Measurements from ENCODE around the gene LMLN.

The LMLN gene

DNA sequence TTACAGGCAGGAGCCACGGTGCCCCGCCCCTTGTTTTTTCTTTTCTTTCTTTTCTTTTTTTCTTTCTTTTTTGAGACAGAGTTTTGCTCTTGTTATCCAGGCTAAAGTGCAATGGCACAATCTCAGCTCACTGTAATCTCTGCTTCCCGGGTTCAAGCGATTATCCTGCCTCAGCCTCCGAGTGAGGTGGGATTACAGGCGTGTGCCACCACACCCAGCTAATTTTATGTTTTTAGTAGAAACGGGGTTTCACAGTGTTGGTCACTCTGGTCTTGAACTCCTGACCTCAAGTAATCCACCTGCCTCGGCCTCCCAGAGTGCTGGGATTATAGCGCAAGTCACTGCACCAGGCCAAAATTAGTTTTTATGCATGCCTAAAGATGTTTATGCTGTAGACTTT is 7.6 kb upstream of the LMLN start:
- peak overlapping the region; percentile 19; the same call in 1 of the 2 replicates for H3K27ac ChIP-seq
- TF ChIP-seq ZFX (IDR thresholded peaks at IDR 0.05; ENCODE audit: borderline replicate concordance): no peak
- TF ChIP-seq, protein P1, sequence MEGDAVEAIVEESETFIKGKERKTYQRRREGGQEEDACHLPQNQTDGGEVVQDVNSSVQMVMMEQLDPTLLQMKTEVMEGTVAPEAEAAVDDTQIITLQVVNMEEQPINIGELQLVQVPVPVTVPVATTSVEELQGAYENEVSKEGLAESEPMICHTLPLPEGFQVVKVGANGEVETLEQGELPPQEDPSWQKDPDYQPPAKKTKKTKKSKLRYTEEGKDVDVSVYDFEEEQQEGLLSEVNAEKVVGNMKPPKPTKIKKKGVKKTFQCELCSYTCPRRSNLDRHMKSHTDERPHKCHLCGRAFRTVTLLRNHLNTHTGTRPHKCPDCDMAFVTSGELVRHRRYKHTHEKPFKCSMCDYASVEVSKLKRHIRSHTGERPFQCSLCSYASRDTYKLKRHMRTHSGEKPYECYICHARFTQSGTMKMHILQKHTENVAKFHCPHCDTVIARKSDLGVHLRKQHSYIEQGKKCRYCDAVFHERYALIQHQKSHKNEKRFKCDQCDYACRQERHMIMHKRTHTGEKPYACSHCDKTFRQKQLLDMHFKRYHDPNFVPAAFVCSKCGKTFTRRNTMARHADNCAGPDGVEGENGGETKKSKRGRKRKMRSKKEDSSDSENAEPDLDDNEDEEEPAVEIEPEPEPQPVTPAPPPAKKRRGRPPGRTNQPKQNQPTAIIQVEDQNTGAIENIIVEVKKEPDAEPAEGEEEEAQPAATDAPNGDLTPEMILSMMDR (IDR thresholded peaks at IDR 0.05): no peak

DNA sequence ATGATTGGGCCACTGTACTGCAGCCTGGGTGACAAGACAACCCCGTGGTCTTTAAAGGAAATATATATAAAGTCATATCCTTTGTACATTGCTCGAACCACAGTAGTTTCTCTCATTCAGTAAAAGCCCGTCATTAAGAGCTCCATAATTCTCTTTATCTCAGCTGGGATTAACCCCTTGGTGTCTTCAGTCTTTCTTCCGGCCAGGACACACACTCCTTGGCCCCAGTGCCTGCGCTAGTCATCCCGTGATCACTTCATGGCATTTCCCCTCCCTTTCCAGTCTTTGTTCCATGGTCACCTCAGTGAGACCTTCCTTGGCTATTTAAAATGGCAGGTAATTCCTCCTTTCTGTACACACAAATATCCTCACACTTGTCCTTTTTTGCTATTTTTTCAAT is 6.7 kb upstream of the LMLN start:
- TF ChIP-seq, protein P1 (IDR thresholded peaks at IDR 0.05): no peak
- TF ChIP-seq ZFX (IDR thresholded peaks at IDR 0.05; ENCODE audit: borderline replicate concordance): no peak
- peak overlapping the region; percentile 19; the same call in 1 of the 2 replicates for H3K27ac ChIP-seq

DNA sequence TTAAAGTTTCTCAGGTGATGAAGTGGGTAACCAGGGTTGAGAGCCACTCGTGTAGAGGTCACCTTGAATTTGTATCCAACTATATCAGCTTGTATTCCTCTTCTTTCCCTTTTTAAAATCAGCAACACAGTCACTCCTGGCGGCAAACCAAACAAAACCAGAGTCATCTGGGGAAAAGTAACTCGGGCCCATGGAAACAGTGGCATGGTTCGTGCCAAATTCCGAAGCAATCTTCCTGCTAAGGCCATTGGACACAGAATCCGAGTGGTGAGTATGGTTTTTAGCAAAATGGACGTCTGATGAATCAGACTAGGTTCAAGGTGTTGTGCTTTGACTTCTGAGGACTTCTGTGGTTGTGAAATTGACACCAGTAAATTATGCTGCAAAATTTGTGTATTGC is 6.1 kb upstream of the LMLN start:
- TF ChIP-seq ZFX (IDR thresholded peaks at IDR 0.05; ENCODE audit: borderline replicate concordance): no peak
- TF ChIP-seq, protein P1 (IDR thresholded peaks at IDR 0.05): no peak
- peak overlapping the region; percentile 19; the same call in 1 of the 2 replicates for H3K27ac ChIP-seq

DNA sequence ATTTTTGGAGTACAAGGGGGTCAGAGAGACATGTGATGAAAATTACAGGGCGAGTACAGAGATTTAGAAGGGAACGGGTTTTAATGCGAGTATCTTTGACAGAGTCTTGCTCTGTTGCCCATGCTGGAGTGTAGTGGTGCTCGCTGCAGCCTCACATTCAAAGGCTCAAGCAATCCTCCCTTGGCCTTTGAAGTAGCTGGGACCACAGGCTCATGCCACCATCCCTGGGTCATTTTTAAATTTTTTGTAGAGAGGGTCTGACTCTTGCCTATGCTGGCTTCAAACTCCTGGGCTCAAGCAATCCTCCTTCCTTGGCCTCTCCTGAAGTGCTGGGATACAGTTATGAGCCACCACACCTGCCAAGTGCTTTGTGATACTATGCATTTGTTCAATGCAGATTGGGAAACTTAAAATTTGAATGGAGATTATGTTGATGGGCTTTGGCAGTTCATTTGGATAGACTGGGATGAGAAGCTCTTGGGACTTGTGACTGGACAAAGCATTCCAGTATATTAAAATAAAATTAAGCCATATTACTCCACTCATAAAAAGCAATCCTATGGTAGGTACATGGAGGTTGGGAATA is 4.0 kb upstream of the LMLN start:
- peak overlapping the region; percentile 75 for H3K27ac ChIP-seq
- no peak for TF ChIP-seq ZFX (IDR thresholded peaks at IDR 0.05; ENCODE audit: borderline replicate concordance)
- TF ChIP-seq, protein P1 (IDR thresholded peaks at IDR 0.05): no peak

DNA sequence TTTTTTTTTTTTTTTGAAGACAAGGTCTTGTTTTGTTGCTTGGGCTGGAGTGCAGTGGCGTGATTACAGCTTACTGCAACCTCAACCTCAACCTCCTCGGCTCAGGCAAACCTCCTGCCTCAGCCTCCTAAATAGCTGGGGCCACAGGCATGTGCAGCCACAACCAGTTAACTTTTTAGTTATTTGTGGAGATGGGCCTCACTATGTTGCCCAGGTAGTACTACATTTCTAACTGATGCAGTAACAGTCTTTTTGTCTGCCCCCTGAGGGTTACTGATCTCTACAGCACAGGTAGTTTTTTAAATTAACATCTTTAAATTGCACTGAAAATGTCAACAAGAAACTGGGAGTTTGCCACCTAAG is 3.4 kb upstream of the LMLN start:
- TF ChIP-seq ZFX (IDR thresholded peaks at IDR 0.05; ENCODE audit: borderline replicate concordance): no peak
- TF ChIP-seq, protein P1 (IDR thresholded peaks at IDR 0.05): no peak
- peak overlapping the region; percentile 75 for H3K27ac ChIP-seq

DNA sequence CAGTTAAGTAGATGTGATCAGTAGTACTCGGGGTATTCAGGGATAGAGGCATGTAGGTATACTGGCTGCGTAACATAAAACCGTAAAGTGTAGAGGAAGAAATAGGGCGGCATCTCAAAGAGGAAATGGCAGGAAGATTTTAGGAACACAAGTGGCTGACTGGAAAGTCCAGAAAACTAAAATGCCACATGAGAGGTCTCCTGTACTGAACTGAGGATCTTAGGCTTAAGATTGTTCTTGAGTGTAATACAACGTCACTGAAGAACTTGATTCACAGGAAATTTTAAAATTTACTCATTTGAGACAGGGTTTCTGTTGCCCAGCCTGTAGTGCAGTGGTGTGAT is 2.3 kb upstream of the LMLN start:
- peak overlapping the region; percentile 75 for H3K27ac ChIP-seq
- TF ChIP-seq, protein P1 (IDR thresholded peaks at IDR 0.05): no peak
- TF ChIP-seq ZFX (IDR thresholded peaks at IDR 0.05; ENCODE audit: borderline replicate concordance): no peak

DNA sequence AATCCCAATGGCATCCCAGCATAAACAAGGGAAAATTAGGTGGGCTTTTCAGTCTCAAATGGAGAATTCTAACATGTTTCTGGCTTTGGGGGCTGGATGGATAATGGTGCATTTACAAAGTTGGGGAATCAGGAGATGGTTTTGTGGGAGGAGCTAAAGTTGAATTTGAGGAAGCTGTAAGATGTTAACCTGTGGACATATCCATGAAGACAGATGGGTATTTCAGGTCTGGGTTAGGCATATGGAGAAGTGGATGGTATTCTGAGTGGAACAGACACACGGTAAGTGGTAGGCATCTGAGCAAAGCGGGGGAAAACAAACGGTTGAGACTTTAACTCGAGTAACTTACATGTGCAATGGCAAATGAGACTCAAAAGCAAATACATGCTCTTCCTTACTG is 1.7 kb upstream of the LMLN start:
- peak overlapping the region; percentile 75 for H3K27ac ChIP-seq
- no peak for TF ChIP-seq ZFX (IDR thresholded peaks at IDR 0.05; ENCODE audit: borderline replicate concordance)
- TF ChIP-seq, protein P1 (IDR thresholded peaks at IDR 0.05): no peak

DNA sequence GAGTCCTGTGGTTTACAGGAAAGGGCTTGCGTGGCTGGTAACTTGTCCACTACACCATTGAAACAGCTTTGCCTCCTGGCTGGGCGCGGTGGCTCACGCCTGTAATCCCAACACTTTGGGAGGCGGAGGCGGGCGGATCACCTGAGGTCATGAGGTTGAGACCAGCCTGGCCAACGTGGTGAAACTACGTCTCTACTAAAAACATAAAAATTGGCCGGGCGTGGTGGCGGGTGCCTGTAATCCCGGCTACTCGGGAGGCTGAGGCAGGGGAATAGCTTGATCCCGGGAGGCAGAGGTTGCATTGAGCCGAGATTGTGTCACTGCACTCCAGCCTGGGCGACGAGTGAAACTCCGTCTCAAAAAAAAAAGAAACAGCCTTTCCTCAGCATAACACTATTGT is 1.2 kb upstream of the LMLN start:
- peak overlapping the region; percentile 75 for H3K27ac ChIP-seq
